Measurements from ENCODE around the gene CIB4. TPM values are rescaled to one million over a fixed set of nuclear protein-coding genes. Genes with fewer than 3 reads are reported as not detected.

Gene CIB4
- total RNA-seq, 2 donors from 2014 or later, result not detected

Other genes with a start within 250 kb of the CIB4 start
- not detected for gene DRC1, start 239.4 kb downstream of the CIB4 start, total RNA-seq
- under 1 TPM; 0.50 to 0.57 TPM for gene OTOF, start 163.2 kb downstream of the CIB4 start, total RNA-seq
- gene KCNK3, start 51.4 kb upstream of the CIB4 start, total RNA-seq, result not detected
- gene SLC35F6, start 122.9 kb upstream of the CIB4 start, total RNA-seq, result 10 to 100 TPM; 15.5 to 17.7 TPM
- gene CENPA, start 144.7 kb upstream of the CIB4 start, total RNA-seq, result 10 to 100 TPM; 18.5 to 32.1 TPM
- not detected for gene DPYSL5, start 206.8 kb upstream of the CIB4 start, total RNA-seq

Data from natural killer cell treated with Interleukin-12 subunit alpha and Interleukin-12 subunit beta and Interleukin-15 and Interleukin-18, amount 100 ng/mL, for 72 hours (primary cell).